Measurements from ENCODE around the gene DIS3L2.

Gene DIS3L2

GRCh38 chr2:232200195-232200594, 238.7 kb downstream of the DIS3L2 start:
- Mint-ChIP-seq H3K4me1 (ENCODE audit: low read depth) (peaks cover 7% of the 10 kb centered on the region), H3K27ac (no peak overlapping the region), H3K27me3 (no peaks in the 10 kb centered on the region), H3K4me3 (no peak overlapping the region), H3K9me3 (no peaks in the 10 kb centered on the region), H3K36me3 (ENCODE audit: low read depth) (peaks cover 25% of the 10 kb centered on the region)

DNA sequence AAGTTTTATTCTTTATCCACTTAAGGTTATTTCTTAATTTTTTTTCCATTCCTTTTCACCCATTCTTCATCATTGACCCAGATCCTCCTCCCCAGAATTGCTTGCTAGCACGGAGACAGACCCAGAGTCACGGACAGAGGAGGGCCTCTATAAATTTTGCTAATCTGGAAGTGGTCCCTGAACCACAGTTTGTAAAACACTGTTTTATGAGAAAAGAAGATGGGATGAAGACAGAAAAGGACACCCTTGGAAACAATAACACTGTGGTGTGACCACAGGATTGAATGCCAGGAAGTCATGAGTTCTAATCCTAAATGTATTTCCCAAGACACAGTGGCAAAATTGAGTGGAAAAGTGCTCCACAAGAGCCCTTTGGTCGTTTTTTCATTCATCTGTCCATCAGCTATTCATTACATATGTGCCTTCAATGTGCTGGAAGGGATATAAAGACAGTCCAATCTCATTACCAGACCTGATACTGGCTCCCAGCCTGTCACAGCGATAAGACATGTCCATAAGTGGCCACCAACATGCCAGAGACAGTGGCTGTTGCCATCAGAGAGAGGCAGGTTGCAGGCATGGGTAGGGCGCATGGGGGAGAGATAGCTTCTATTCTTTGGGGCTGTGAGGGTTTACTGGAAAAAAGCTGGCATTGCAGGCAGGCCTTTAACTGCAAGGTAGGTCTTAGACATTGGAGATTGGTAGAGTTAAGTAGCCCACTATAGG, 241.8 kb downstream of the DIS3L2 start:
- Mint-ChIP-seq H3K27me3 (no peaks in the 10 kb centered on the region), H3K9me3 (no peaks in the 10 kb centered on the region), H3K27ac (no peak overlapping the region), H3K4me3 (no peak overlapping the region), H3K4me1 (ENCODE audit: low read depth) (peaks cover 7% of the 10 kb centered on the region), H3K36me3 (ENCODE audit: low read depth) (peaks cover 24% of the 10 kb centered on the region)

DNA sequence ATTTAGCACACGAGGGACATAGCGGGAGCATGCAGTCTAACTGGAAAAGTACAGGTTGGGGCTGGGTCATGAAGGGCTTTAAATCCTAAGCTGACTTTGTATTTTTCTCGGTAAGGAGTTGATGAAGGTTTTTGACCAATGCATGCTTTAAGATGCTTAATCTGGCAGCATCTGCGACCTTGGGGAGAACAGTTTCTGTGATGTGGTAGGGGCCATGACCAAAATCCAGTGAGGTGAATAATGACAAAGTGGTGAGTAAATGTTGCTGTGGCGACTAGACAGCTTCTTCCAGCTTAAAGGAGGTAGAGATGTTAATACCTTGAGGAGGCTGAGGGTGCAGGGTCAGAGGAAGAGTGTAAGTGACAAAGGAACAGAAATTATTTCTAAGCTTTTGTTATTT, 242.4 kb downstream of the DIS3L2 start:
- H3K36me3 Mint-ChIP-seq (ENCODE audit: low read depth): peaks cover 19% of the 10 kb centered on the region
- H3K4me3 Mint-ChIP-seq: no peak overlapping the region
- H3K27me3 Mint-ChIP-seq: no peaks in the 10 kb centered on the region
- H3K27ac Mint-ChIP-seq: no peak overlapping the region
- H3K4me1 Mint-ChIP-seq (ENCODE audit: low read depth): peaks cover 7% of the 10 kb centered on the region
- no peaks in the 10 kb centered on the region for H3K9me3 Mint-ChIP-seq

DNA sequence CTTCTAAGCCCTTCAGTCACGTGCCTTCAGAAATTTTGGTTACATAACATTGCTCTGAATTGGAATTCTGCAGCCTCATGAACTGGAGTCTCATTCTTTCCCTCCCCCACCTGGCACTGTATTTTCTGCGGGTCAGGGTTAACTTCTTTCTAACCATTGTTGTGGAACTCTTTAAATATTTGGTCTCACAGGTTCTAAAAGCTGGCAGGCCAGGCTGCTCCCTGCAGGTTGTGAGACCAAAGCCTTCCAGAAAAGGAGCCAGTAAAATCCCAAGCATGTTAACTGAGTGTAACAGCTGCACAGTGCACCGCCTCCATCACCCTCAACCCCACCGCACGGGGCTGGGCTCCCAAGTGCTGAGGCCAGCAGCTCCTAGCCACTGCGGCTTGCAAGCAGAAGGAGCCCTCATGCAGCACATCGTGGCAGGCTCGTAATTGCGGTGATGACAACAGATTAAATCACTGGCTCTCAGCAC, 243.0 kb downstream of the DIS3L2 start:
- Mint-ChIP-seq H3K36me3 (ENCODE audit: low read depth) (peaks cover 22% of the 10 kb centered on the region), H3K9me3 (no peaks in the 10 kb centered on the region), H3K4me3 (no peak overlapping the region), H3K4me1 (ENCODE audit: low read depth) (peaks cover 7% of the 10 kb centered on the region), H3K27ac (no peak overlapping the region), H3K27me3 (no peaks in the 10 kb centered on the region)

DNA sequence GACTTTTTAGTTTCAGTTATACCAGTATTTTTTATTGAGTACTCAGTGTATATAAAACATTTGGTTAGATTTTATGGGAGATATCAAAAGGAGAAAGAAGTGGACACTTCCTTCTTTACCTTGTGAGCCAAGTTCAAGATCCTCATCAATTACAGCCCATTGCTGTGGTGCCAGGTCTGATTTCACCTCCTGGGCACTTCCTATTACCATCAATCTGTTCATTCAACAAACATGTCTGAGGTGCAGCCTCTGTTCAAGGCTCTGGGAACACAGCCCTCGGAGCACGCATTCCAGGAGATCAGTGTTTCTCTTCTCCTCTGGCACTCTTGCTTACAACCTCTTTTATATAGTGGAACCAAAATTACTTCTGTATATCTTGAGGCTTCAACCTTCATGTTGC, 245.7 kb downstream of the DIS3L2 start:
- Mint-ChIP-seq H3K4me3 (no peak overlapping the region), H3K36me3 (ENCODE audit: low read depth) (peaks cover 32% of the 10 kb centered on the region), H3K27me3 (no peaks in the 10 kb centered on the region), H3K9me3 (no peaks in the 10 kb centered on the region), H3K4me1 (ENCODE audit: low read depth) (peaks cover 12% of the 10 kb centered on the region), H3K27ac (no peak overlapping the region)

DNA sequence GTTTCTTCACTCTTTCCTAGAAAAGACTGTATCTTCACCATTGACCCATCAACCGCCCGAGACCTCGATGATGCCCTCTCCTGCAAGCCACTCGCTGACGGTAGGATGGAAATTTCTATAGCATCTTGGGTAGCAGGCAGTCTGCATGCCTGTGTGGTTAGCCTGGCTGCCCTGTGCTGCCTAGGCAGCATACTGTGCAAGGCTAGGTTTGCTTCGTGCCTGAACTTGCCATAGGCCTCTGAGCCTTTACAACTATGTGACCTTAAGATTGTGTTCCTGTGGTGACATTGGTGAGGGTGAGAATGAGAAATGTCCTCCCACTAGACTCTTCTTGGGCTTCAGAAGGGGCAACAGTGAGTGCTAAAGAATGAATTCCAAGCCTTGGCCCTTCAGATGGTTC, 248.8 kb downstream of the DIS3L2 start:
- no peaks in the 10 kb centered on the region for H3K27me3 Mint-ChIP-seq
- no peak overlapping the region for H3K4me3 Mint-ChIP-seq
- H3K36me3 Mint-ChIP-seq (ENCODE audit: low read depth): peaks cover 35% of the 10 kb centered on the region
- no peaks in the 10 kb centered on the region for H3K9me3 Mint-ChIP-seq
- peaks cover 10% of the 10 kb centered on the region for H3K4me1 Mint-ChIP-seq (ENCODE audit: low read depth)
- H3K27ac Mint-ChIP-seq: no peak overlapping the region

GRCh38 chr2:232211743-232212686, 250.5 kb downstream of the DIS3L2 start:
- H3K36me3 Mint-ChIP-seq (ENCODE audit: low read depth): peaks cover 35% of the 10 kb centered on the region
- H3K9me3 Mint-ChIP-seq: no peaks in the 10 kb centered on the region
- no peaks in the 10 kb centered on the region for H3K27me3 Mint-ChIP-seq
- H3K4me1 Mint-ChIP-seq (ENCODE audit: low read depth): peaks cover 10% of the 10 kb centered on the region
- H3K4me3 Mint-ChIP-seq: no peak overlapping the region
- H3K27ac Mint-ChIP-seq: no peak overlapping the region

- Mint-ChIP-seq H3K27ac (no peak overlapping the region), H3K4me1 (ENCODE audit: low read depth) (peaks cover 15% of the 10 kb centered on the region), H3K27me3 (no peaks in the 10 kb centered on the region), H3K9me3 (no peaks in the 10 kb centered on the region), H3K36me3 (ENCODE audit: low read depth) (peaks cover 35% of the 10 kb centered on the region), H3K4me3 (no peak overlapping the region)
These were observed 251.7 kb downstream of the DIS3L2 start for GRCh38 chr2:232213176-232213575.

GRCh38 chr2:232214053-232214452, 252.5 kb downstream of the DIS3L2 start:
- Mint-ChIP-seq H3K27me3 (no peaks in the 10 kb centered on the region), H3K36me3 (ENCODE audit: low read depth) (peaks cover 34% of the 10 kb centered on the region), H3K4me1 (ENCODE audit: low read depth) (peaks cover 24% of the 10 kb centered on the region), H3K9me3 (no peaks in the 10 kb centered on the region), H3K27ac (no peak overlapping the region), H3K4me3 (no peak overlapping the region)

DNA sequence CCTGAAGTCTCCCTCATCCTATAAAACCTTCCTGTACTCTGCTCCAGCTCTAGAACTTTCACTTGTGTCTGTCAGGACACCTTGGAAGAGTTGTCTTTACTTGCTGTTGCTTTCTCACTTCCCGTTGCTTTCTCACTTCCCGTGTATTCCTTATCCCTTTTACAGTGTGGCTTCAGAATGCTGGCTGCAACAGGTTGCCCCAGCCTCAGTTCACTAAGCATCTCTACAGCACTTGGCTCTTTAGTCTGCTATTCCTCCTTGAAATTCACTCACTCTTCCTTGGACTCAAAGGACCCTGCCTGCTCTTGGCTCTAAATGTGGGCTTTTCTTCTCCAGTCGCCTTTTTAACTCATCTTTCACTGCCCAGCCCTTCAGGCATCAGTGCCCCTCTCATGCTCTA, 254.5 kb downstream of the DIS3L2 start:
- Mint-ChIP-seq H3K27me3 (no peaks in the 10 kb centered on the region), H3K36me3 (ENCODE audit: low read depth) (peaks cover 17% of the 10 kb centered on the region), H3K27ac (no peak overlapping the region), H3K9me3 (no peaks in the 10 kb centered on the region), H3K4me3 (no peak overlapping the region), H3K4me1 (ENCODE audit: low read depth) (peaks cover 32% of the 10 kb centered on the region)

DNA sequence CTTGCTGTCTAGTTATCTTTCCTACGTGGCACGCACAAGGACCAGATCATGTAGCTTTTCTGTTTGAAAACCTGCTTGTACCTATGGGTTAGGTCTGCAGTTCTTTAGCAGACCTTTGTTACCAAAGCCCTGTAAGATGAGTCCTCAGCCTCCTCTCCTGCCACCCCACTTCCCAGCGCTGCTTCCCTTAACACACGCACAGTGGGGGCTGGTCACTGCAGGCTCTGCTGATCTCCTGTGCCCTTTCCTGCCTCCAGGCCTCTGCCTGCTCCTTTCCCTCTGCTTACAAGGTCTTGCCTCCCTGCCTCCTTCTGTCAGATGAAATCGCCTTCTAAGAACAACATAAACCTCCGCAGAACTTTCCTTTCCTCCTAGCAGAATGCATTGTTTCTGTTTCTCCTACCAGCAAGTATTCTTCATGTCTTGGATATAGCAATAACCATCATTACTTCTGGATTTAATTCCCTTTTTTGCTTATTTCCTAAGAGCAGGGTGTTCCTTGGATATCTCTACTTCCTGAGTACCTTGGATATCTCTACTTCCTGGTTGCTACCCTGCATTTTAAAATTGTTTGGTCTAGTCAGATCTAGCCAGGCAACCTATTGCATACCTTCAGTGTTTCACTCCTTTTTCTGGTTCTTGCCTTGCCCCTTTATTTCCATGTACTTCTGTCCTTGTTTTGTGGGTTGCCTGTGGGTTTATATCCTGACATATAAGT, 257.4 kb downstream of the DIS3L2 start:
- H3K27ac Mint-ChIP-seq: no peak overlapping the region

GRCh38 chr2:232219496-232219870, 258.0 kb downstream of the DIS3L2 start:
- no peaks in the 10 kb centered on the region for H3K9me3 Mint-ChIP-seq
- H3K36me3 Mint-ChIP-seq (ENCODE audit: low read depth): peaks cover 11% of the 10 kb centered on the region
- H3K4me3 Mint-ChIP-seq: no peak overlapping the region
- no peak overlapping the region for H3K27ac Mint-ChIP-seq
- peaks cover 21% of the 10 kb centered on the region for H3K4me1 Mint-ChIP-seq (ENCODE audit: low read depth)
- no peaks in the 10 kb centered on the region for H3K27me3 Mint-ChIP-seq

More for the DNA sequence above, 257.4 kb downstream of the DIS3L2 start:
- H3K4me3 Mint-ChIP-seq: no peak overlapping the region
- H3K27me3 Mint-ChIP-seq: no peaks in the 10 kb centered on the region
- H3K36me3 Mint-ChIP-seq (ENCODE audit: low read depth): peaks cover 11% of the 10 kb centered on the region
- no peaks in the 10 kb centered on the region for H3K9me3 Mint-ChIP-seq
- H3K4me1 Mint-ChIP-seq (ENCODE audit: low read depth): peaks cover 21% of the 10 kb centered on the region

DNA sequence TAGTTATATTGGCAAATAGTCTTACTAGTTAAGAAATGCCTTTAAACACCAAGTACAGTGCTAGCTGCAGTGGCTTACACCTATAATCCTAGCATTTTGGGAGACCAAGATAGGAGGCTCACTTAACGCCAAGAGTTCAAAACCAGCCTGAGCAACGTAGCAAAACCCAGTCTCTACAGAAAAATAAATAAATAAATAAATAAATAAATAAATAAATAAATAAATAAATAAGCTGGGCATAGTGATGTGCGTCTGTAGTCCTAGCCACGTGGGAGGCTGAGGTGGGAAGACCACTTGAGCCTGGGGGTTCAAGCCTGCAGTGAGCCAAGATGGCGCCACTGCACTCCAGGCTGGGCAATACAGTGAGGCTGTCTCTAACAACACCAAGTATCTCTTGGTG, 258.4 kb downstream of the DIS3L2 start:
- peaks cover 21% of the 10 kb centered on the region for H3K4me1 Mint-ChIP-seq (ENCODE audit: low read depth)
- no peaks in the 10 kb centered on the region for H3K9me3 Mint-ChIP-seq
- H3K27ac Mint-ChIP-seq: no peak overlapping the region
- no peaks in the 10 kb centered on the region for H3K27me3 Mint-ChIP-seq
- H3K4me3 Mint-ChIP-seq: no peak overlapping the region
- H3K36me3 Mint-ChIP-seq (ENCODE audit: low read depth): peaks cover 11% of the 10 kb centered on the region

DNA sequence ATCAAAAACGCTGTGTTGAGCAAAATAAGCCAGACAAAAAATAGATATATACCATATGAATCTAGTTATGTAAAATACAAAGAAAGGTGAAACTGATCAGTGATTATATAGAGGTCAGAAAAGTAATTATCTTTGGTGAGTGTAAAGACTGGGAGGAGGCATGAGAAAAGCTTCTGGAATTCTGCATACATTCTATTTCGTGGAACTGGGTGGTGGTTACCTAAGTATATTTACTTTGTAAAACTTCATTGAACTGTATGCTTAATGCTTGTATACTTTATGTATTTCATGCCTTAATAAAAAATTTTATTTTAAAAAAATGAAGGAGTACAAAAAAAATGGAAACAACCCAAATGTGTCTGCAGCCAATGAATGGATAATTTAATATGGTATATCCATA, 263.9 kb downstream of the DIS3L2 start:
- Mint-ChIP-seq H3K9me3 (no peaks in the 10 kb centered on the region), H3K36me3 (ENCODE audit: low read depth) (peaks cover 11% of the 10 kb centered on the region), H3K27ac (no peak overlapping the region), H3K4me3 (no peak overlapping the region), H3K27me3 (no peaks in the 10 kb centered on the region), H3K4me1 (ENCODE audit: low read depth) (no peaks in the 10 kb centered on the region)

- Mint-ChIP-seq H3K4me1 (ENCODE audit: low read depth) (peaks cover 3% of the 10 kb centered on the region), H3K36me3 (ENCODE audit: low read depth) (peaks cover 11% of the 10 kb centered on the region), H3K27me3 (no peaks in the 10 kb centered on the region), H3K4me3 (no peak overlapping the region), H3K27ac (no peak overlapping the region), H3K9me3 (no peaks in the 10 kb centered on the region)
These were observed 264.4 kb downstream of the DIS3L2 start for GRCh38 chr2:232225895-232226294.
